Kidney (tissue), 14 donors: ENCODE data around the gene SRSF3. TPM values are rescaled to one million over a fixed set of nuclear protein-coding genes. Genes with fewer than 3 reads are reported as not detected.

Experiments
- DNase-seq, 5 donors: peaks; one replicate each; pipeline ENCODE4 v3.0.0-alpha.2; 2013 to 2020
- FAIRE-seq: peaks from 2 replicates; lab custom pipeline; 2012; peaks lifted over from hg19 to GRCh38; lab: Jason Lieb, UNC
- H3K27ac ChIP-seq, 2 donors: one replicate each; pipeline ENCODE4 v1.7.0; 2013; ENCODE audit warnings: low read depth in 2 of 2, low read length in 2 of 2, inconsistent platforms in 1 of 2
- H3K27me3 ChIP-seq: one replicate; pipeline ENCODE4 v1.7.1; 2013; ENCODE audit warnings: low read length, inconsistent platforms; ENCODE audit not compliant: control insufficient read depth, insufficient read depth
- H3K36me3 ChIP-seq, 3 donors: one replicate each; pipeline versions ENCODE4 v1.7.0 to v1.7.1; 2013; ENCODE audit warnings: low read length in 3 of 3, control low read depth in 1 of 3, inconsistent platforms in 1 of 3; ENCODE audit not compliant: insufficient read depth in 3 of 3, control insufficient read depth in 2 of 3
- H3K4me1 ChIP-seq, 3 donors: one replicate each; pipeline versions ENCODE4 v1.7.0 to v1.7.1; 2013; ENCODE audit warnings: low read length in 3 of 3, inconsistent platforms in 1 of 3, low read depth in 1 of 3; ENCODE audit not compliant: control insufficient read depth in 2 of 3, insufficient read depth in 2 of 3
- H3K4me3 ChIP-seq, 3 donors: one replicate each; pipeline versions ENCODE4 v1.7.0 to v1.8.1; 2013; ENCODE audit warnings: low read length in 3 of 3, control low read depth in 1 of 3, inconsistent platforms in 1 of 3
- H3K9ac ChIP-seq, 3 donors: one replicate each; pipeline versions ENCODE4 v1.7.0 to v1.7.1; 2013; ENCODE audit warnings: low read length in 3 of 3, control low read depth in 1 of 3, inconsistent platforms in 1 of 3
- H3K9me3 ChIP-seq, 3 donors: one replicate each; pipeline versions ENCODE4 v1.7.0 to v1.7.1; 2013; ENCODE audit warnings: low read length in 3 of 3, control low read depth in 1 of 3, inconsistent platforms in 1 of 3; ENCODE audit not compliant: control insufficient read depth in 2 of 3, insufficient read depth in 1 of 3
- CTCF ChIP-seq: IDR thresholded peaks from 3 replicates; pipeline ENCODE4 v1.5.1; 2012; ENCODE audit warnings: mild to moderate bottlenecking, moderate library complexity, borderline replicate concordance; ENCODE audit not compliant: insufficient read depth; ENCODE audit errors: extremely low read depth
- intact Hi-C: fragments of 100-400 bp; cut with DNase I; formaldehyde crosslinking; loops from one replicate; pipeline ENCODE4 v1.11.1; 2022
- polyA plus RNA-seq: library from polyadenylated mRNA; stranded (reverse); fragments of 350-450 nt; fragmentation: Illumina TruSeq; extraction: RNeasy Lipid Tissue Mini Kit (QIAGEN cat#74804); gene quantifications from one replicate; pipeline ENCODE4 v1.2.3, GENCODE V29; 2014; ENCODE audit warnings: low read depth, low replicate concordance; ENCODE audit not compliant: insufficient read depth
- total RNA-seq: library from RNA; stranded (reverse); fragmentation: NEBNext Ultra II Directional; extraction: Animal tissue kit (Norgen Biotek cat#: 25700); gene quantifications from one replicate; pipeline ENCODE4 v1.2.1, GENCODE V29; 2021
- donor health status: control.
- donor health status: control.
- donor health status: control.
- donor health status: control.
- donor health status: control.
- donor health status: DM: yes; HTN: yes; CAD: no.
- donor health status: Normal renal cell carcinoma (clear cell type).

Gene SRSF3
- total and polyA plus RNA-seq, 2 donors from 2014 or later = 222 to 257 TPM

- Histone ChIP-seq H3K4me1 (peaks cover 0 to 3% (median 0%) of the 10 kb centered on the region in 3 donors), H3K27me3 (no peaks in the 10 kb centered on the region), H3K9me3 (no peaks in the 10 kb centered on the region), H3K4me3 (no peak overlapping the region), H3K9ac (no peak overlapping the region), H3K36me3 (no peaks in the 10 kb centered on the region), H3K27ac (no peak overlapping the region)
- no peak for TF ChIP-seq CTCF
- FAIRE-seq = no peak
- DNase-seq = peak in 1 of 5 donors; percentile 25
- intact Hi-C loops = no loop called here
Observed at GRCh38 chr6:36590237-36590636, 3.9 kb upstream of the SRSF3 start.

GRCh38 chr6:36592221-36592655 is 1.9 kb upstream of the SRSF3 start:
- H3K9me3 ChIP-seq = no peaks in the 10 kb centered on the region
- H3K27me3 ChIP-seq = no peaks in the 10 kb centered on the region
- FAIRE-seq (no peak), DNase-seq (no peak)
- intact Hi-C loops = no loop called here
- H3K4me3 ChIP-seq = no peak overlapping the region
- no peak for TF ChIP-seq CTCF
- no peak overlapping the region for H3K27ac ChIP-seq
- peaks cover 0 to 4% (median under 1%) of the 10 kb centered on the region in 3 donors for H3K4me1 ChIP-seq
- H3K9ac ChIP-seq = no peak overlapping the region
- peaks cover 0 to 8% (median 6%) of the 10 kb centered on the region in 3 donors for H3K36me3 ChIP-seq

- Histone ChIP-seq H3K27ac (peak overlapping the region; percentile 91 to 99), H3K36me3 (peaks cover 1 to 19% (median 12%) of the 10 kb centered on the region in 3 donors), H3K4me3 (peak overlapping the region; percentile 82 to 99 (median 91)), H3K9ac (peak overlapping the region; percentile 75 to 97 (median 94)), H3K27me3 (no peaks in the 10 kb centered on the region), H3K9me3 (no peaks in the 10 kb centered on the region), H3K4me1 (peaks cover under 1 to 14% (median 5%) of the 10 kb centered on the region in 3 donors)
- FAIRE-seq = no peak
- intact Hi-C loops = no loop called here
- peak in 4 of 5 donors; percentile 73 to 88 (median 83) for DNase-seq
- TF ChIP-seq CTCF = no peak
Observed at GRCh38 chr6:36593569-36594028, 563 bp upstream of the SRSF3 start.
